ENCODE measurements around the gene SF1. TPM values are rescaled to one million over a fixed set of nuclear protein-coding genes. Genes with fewer than 3 reads are reported as not detected.
"Not testable (repeated sequence)": the region's sequence is repeated elsewhere in the genome, so short reads cannot be mapped to it uniquely, and the experiment has no call there.

SF1 gene
- total RNA-seq, 2 donors from 2014 or later: 150 to 470 TPM

- peaks cover 2 to 4% of the 10 kb centered on the region in 2 donors for H3K36me3 ChIP-seq (replicated peaks in 1 of 2; ENCODE audit: insufficient read depth in 1 of 2, low read depth in 2 of 2)
- H3K27me3 ChIP-seq: no peaks in the 10 kb centered on the region
- intact Hi-C loops (cut with DNase I): no loop called here
- no peak overlapping the region for H3K4me3 ChIP-seq
- H3K9me3 ChIP-seq: no peaks in the 10 kb centered on the region
- H3K4me1 ChIP-seq: no peaks in the 10 kb centered on the region
- no peak overlapping the region for H3K27ac ChIP-seq
- no peak for TF ChIP-seq POLR2A (IDR thresholded peaks at IDR 0.05)
- TF ChIP-seq CTCF (IDR thresholded peaks at IDR 0.05): no peak
- no peak for ATAC-seq
- no peak for DNase-seq
- WGBS, 2 donors: 73 to 83% methylated on average over 11 of the region's 11 CpGs
These were observed 45.3 kb upstream of the SF1 start for GRCh38 chr11:64823568-64824119.

- no peak for ATAC-seq
- H3K9me3 ChIP-seq: no peaks in the 10 kb centered on the region
- WGBS, 2 donors: 78 to 91% methylated on average over 3 of the region's 3 CpGs
- intact Hi-C loops (cut with DNase I): no loop called here
- H3K4me1 ChIP-seq: peaks cover 27% of the 10 kb centered on the region
- H3K27me3 ChIP-seq: no peaks in the 10 kb centered on the region
- DNase-seq: no peak
- no peak overlapping the region for H3K4me3 ChIP-seq
- H3K36me3 ChIP-seq (replicated peaks in 1 of 2; ENCODE audit: insufficient read depth in 1 of 2, low read depth in 2 of 2): no peaks in the 10 kb centered on the region
- TF ChIP-seq POLR2A (IDR thresholded peaks at IDR 0.05) (no peak), CTCF (IDR thresholded peaks at IDR 0.05) (no peak)
- H3K27ac ChIP-seq: no peak overlapping the region
These were observed 39.1 kb upstream of the SF1 start for GRCh38 chr11:64817476-64817875.

GRCh38 chr11:64815433-64815832 is 37.1 kb upstream of the SF1 start:
- intact Hi-C loops (cut with DNase I); H3K27me3 ChIP-seq; ATAC-seq; H3K4me3 ChIP-seq; H3K36me3 ChIP-seq (replicated peaks in 1 of 2; ENCODE audit: insufficient read depth in 1 of 2, low read depth in 2 of 2); H3K9me3 ChIP-seq: not testable (repeated sequence)
- Histone ChIP-seq H3K4me1 (peaks cover 27% of the 10 kb centered on the region), H3K27ac (peak overlapping the region in 1 of 4 donors; percentile 49)
- 47 to 48% methylated on average over 5 of the region's 5 CpGs for WGBS, 2 donors
- DNase-seq: peak in 2 of 4 donors; percentile 30 to 47

- DNase-seq: no peak
- no peak overlapping the region for H3K4me3 ChIP-seq
- no peaks in the 10 kb centered on the region for H3K9me3 ChIP-seq
- WGBS, 2 donors: 67 to 71% methylated on average over 5 to 7 of the region's 7 CpGs
- TF ChIP-seq POLR2A (IDR thresholded peaks at IDR 0.05) (no peak), CTCF (IDR thresholded peaks at IDR 0.05) (no peak)
- no peaks in the 10 kb centered on the region for H3K36me3 ChIP-seq (replicated peaks in 1 of 2; ENCODE audit: insufficient read depth in 1 of 2, low read depth in 2 of 2)
- H3K4me1 ChIP-seq: peaks cover 27% of the 10 kb centered on the region
- peak overlapping the region in 2 of 4 donors; percentile 49 to 52 for H3K27ac ChIP-seq
- no peaks in the 10 kb centered on the region for H3K27me3 ChIP-seq
- intact Hi-C loops (cut with DNase I): no loop called here
- ATAC-seq: no peak
These were observed 36.4 kb upstream of the SF1 start for GRCh38 chr11:64814712-64815187.

- 25 to 35% methylated on average over 5 of the region's 5 CpGs for WGBS, 2 donors
- ATAC-seq: no peak
- intact Hi-C loops (cut with DNase I): no loop called here
These were observed 35.5 kb upstream of the SF1 start for GRCh38 chr11:64813826-64814225.

More at GRCh38 chr11:64813826-64814225, 35.5 kb upstream of the SF1 start:
- no peaks in the 10 kb centered on the region for H3K36me3 ChIP-seq (replicated peaks in 1 of 2; ENCODE audit: insufficient read depth in 1 of 2, low read depth in 2 of 2)
- no peaks in the 10 kb centered on the region for H3K27me3 ChIP-seq
- H3K4me3 ChIP-seq: no peak overlapping the region
- peak overlapping the region; percentile 16 to 59 (median 50) for H3K27ac ChIP-seq
- no peaks in the 10 kb centered on the region for H3K9me3 ChIP-seq
- DNase-seq: peak; percentile 42 to 56 (median 50)
- TF ChIP-seq CTCF (IDR thresholded peaks at IDR 0.05) (no peak), POLR2A (IDR thresholded peaks at IDR 0.05) (no peak)
- peaks cover 36% of the 10 kb centered on the region for H3K4me1 ChIP-seq
